ENCODE measurements around the gene PRR32.

DNA sequence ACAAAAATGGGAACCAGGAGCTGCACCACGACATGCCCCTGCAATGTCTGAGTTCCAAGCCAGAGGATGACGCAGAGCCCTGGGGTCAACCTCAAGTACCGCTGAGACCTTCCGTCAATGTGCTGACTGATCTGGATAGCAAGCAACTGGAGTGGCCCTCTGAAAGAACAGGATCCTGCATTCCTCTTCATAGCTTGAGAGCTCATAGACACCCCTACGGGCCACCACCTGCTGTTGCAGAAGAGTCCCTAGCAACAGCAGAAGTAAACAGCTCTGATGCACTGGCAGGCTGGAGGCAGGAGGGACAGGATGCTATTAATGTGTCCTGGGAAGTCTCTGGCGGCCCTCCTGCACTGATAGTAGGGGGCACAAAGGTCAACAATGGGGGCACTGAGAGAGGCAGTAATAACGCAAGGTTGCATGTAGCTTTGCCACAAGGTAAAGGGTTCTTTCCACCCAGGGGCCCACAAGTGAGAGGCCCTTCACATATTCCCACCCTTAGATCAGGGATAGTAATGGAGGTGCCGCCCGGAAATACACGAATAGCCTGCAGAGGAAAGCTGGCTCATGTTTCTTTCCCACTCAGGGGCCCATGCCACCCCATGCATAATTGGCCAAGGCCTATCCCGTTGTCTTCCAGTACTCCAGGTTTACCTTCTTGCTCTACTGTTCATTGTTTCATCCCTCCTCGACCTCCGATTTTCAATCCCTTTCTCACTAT, 1.3 kb downstream of the PRR32 start:
- TF ChIP-seq CTCF (IDR thresholded peaks at IDR 0.05; ENCODE audit: insufficient read depth, low read length) (no peak), REST (IDR thresholded peaks at IDR 0.05; ENCODE audit: insufficient replicate concordance, low read depth) (no peak), POLR2AphosphoS5 (IDR thresholded peaks at IDR 0.05; ENCODE audit: low read depth) (no peak)
